GM12875 (cell line): ENCODE measurements around the gene BACE2.
"Not testable (repeated sequence)": the region's sequence is repeated elsewhere in the genome, so short reads cannot be mapped to it uniquely, and the experiment has no call there.

Source experiments
- H3K4me3 ChIP-seq: one replicate; pipeline ENCODE4 v1.5.1; 2011; ENCODE audit warnings: low read depth, low read length, control low read depth
- TF ChIP-seq, protein P1 (sequence below): IDR thresholded peaks from 2 replicates; pipeline ENCODE4 v1.5.1; 2011; ENCODE audit warnings: low read depth, mild to moderate bottlenecking, control low read depth, inconsistent platforms, low read length, moderate library complexity, borderline replicate concordance; ENCODE audit not compliant: insufficient read depth

The BACE2 gene

DNA sequence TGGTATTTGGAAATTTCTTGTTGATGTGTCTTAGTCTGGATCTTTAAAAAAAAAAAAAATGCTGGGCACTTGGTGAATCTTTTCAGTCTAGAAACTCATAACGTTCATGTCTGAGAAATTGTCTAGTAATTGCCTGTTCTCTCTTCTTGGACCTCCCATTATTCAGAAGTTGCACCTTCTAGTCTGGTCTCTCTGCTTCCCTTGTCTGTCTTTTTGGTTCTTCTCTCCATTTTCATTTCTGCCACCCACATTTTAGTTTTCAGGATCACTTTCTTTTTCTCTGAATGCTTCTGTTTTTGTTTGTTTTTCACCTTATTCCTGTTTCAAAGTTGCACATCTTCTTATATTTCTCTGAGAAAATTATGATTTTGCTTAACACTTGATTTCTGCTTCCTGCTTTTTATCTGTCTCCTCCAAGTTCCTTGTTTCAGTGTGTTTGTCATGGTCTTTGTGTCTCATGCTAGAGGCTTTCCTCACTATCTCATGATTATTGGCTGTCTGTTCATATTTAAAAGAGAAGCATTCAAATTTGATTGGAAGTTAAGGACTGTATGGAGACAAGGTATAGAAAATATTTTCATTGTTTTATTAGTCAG is 21.3 kb downstream of the BACE2 start:
- TF ChIP-seq, protein P1, sequence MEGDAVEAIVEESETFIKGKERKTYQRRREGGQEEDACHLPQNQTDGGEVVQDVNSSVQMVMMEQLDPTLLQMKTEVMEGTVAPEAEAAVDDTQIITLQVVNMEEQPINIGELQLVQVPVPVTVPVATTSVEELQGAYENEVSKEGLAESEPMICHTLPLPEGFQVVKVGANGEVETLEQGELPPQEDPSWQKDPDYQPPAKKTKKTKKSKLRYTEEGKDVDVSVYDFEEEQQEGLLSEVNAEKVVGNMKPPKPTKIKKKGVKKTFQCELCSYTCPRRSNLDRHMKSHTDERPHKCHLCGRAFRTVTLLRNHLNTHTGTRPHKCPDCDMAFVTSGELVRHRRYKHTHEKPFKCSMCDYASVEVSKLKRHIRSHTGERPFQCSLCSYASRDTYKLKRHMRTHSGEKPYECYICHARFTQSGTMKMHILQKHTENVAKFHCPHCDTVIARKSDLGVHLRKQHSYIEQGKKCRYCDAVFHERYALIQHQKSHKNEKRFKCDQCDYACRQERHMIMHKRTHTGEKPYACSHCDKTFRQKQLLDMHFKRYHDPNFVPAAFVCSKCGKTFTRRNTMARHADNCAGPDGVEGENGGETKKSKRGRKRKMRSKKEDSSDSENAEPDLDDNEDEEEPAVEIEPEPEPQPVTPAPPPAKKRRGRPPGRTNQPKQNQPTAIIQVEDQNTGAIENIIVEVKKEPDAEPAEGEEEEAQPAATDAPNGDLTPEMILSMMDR = no peak

DNA sequence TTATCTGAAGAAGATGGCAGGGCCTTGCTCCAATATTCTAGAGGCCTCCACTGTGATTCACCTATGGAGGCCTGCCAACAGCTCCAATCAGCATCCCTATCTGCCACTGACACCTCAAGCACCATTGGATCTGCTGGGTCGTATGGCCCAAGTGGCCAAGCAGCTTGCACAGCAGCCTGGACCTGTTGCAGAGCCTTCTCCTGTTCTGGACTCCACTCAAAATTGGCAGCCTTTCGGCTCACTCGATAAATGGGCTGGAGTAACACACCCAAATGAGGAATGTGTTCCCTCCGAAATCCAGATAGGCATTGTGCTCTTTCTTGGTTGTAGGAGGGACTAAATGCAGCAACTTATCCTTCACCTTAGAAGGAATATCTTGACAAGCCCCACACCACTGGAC is 24.6 kb downstream of the BACE2 start:
- not testable (repeated sequence) for H3K4me3 ChIP-seq

More for the DNA sequence above, 21.3 kb downstream of the BACE2 start:
- H3K4me3 ChIP-seq = no peak overlapping the region

DNA sequence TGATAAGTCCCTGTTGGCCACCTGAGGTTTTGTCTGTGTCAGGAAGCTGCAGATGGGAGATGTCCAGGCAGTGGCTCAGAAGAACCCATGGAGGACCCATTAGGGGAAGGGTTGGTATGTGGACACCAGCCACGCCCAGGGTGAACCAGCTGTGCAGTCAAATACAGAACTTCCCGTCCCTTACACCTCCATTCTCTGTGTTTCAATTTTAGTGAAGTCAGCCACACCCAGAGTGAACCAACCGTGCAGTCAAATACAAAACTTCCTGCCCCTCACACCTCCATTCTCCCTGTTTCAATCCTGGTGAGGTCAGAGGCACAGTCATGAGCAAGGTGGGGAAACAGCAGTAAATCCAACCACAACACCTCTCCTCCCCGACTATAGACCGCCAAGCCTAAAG is 27.4 kb downstream of the BACE2 start:
- no peak overlapping the region for H3K4me3 ChIP-seq
- TF ChIP-seq, protein P1 = no peak

DNA sequence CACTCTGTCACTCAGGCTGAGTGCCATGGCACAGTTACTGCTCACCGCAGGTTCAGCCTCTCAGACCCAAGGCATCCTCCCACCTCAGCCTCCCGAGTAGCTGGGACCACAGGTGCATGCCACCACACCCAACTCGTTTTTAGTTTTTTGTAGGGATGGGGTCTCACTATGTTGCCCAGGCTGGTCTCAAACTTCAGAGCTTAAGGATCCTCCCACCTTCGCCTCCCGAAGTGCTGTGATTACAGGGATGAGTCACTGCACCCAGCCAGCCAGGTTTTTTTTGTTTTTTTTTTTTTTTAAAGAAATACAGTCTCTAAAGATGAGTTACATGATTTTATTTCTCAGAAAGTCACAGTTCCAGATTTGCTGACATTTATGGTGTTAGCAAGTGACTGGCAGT is 29.0 kb downstream of the BACE2 start:
- TF ChIP-seq, protein P1 = no peak
- H3K4me3 ChIP-seq = no peak overlapping the region

DNA sequence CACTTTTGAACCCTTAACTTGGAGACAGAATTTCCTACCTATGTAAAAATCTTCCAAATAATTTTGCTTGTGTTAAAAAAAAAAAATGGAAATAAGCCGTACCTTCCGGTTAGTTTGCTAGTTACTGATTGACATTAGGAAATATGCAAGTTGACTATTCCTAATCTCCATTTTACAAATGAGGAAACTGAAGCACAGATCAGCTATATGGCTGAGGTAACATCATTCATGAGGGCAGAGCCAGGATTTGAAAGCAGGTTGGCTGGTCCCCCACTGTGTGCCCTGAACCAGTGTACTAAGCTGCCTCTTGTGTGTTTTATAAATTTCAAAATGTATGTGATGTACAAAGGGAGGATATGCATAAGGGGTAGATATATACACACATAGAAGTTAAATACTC is 29.6 kb downstream of the BACE2 start:
- TF ChIP-seq, protein P1 = no peak

DNA sequence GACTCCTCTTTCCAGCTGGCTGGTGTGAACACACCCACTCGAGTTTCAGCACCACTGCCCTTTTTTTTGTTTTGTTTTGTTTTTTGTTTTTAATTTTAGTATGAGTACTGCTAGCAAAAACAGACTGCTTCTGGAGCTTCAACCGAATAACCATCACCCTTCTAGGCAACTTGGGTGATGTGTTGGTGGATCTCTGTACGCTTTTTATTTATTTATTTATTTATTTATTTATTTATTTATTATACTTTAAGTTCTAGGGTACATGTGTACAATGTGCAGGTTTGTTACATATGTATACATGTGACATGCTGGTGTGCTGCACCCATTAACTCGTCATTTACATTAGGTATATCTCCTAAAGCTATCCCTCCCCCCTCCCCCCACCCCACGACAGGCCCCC is 30.7 kb downstream of the BACE2 start:
- H3K4me3 ChIP-seq = not testable (repeated sequence)

More for the DNA sequence above, 29.6 kb downstream of the BACE2 start:
- H3K4me3 ChIP-seq = no peak overlapping the region

DNA sequence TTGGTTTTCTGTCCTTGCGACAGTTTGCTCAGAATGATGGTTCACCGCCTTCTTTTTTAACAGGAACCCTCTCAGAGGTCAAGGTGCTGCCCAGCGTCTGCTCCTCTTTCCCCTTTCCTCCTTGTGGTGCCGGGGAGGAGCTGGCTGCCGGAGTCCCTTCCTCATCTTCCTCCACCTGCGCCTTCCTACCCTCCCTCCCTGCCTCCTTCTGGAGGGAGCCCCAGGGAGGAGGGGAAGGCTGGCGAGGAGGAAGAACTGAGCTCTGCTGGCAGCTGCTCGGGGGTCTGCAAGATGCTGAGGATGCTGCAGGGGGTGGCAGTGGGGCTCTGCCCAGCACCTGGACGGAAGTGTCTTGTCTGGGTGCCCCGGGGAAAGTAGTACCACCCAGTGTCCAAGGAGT is 31.2 kb downstream of the BACE2 start:
- H3K4me3 ChIP-seq = no peak overlapping the region
- TF ChIP-seq, protein P1 = no peak

DNA sequence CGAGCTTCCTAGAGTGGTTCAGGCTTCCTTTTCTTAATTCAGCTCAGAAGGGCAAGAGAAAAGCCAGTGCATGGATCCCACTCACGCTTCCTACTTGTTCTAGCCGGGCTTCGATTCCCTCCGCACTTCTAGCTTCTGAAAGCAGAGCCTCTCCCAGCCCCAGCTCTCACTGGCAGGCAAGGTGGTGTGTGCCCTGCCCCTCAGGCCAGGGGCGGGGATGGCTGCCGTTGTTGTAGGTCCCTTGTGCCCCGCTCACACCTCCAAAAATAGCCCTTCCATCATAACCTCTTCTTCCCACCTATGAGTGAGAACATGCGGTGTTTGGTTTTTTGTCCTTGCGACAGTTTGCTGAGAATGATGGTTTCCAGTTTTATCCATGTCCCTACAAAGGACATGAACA is 31.6 kb downstream of the BACE2 start:
- no peak overlapping the region for H3K4me3 ChIP-seq
- TF ChIP-seq, protein P1 = no peak
